GM18502 (cell line): ENCODE results near the gene SYNE3.
"Not testable (repeated sequence)": the region's sequence is repeated elsewhere in the genome, so short reads cannot be mapped to it uniquely, and the experiment has no call there.

Source experiments
- ATAC-seq: cut with Tn5 transposase; IDR thresholded peaks from one replicate; pipeline ENCODE4 v1.9.1; 2021; ENCODE audit warnings: mild to moderate bottlenecking; ENCODE audit not compliant: unreplicated experiment, poor library complexity

The SYNE3 gene

DNA sequence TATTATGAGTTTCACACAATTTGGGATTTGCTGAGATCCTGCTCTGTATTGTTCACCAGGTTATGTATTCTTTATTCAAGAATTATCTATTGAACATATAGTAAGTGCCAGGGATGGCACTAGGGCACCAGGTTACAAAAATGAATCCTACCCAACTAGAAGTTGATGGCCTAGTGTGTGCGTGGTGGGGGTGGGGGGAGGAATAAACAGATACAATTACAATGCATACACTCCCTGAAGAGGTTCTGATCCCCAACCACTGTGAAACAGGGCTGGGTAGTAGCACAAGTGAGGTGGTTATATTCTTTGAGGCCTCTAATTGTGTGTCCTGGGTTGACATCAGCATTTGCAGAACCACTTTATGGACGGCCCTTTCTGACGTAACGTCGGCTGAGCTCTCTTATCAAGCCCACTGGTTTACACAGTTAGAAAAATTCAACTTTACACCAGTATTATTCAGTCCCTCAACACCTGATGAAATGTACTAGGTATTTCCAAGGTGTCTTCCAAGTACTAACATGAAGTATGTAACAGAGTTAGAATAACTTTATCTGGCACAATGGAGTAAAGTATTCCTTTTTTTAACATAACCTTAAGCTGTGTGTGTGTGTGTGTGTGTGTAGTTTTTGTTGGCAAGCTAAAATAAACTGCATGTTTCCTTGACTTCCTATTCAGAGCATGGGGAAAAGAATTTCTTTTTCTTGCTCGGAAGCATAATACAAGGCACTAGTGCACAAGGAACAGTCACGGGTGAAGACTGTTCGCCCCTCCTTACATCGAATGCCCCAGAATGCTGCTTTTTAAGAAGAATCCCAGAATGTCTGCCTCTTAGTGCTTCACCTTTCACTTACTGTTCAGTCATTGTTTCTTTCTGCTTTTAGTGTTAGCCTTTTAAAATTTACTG, 10.3 kb upstream of the SYNE3 start:
- ATAC-seq = no peak

DNA sequence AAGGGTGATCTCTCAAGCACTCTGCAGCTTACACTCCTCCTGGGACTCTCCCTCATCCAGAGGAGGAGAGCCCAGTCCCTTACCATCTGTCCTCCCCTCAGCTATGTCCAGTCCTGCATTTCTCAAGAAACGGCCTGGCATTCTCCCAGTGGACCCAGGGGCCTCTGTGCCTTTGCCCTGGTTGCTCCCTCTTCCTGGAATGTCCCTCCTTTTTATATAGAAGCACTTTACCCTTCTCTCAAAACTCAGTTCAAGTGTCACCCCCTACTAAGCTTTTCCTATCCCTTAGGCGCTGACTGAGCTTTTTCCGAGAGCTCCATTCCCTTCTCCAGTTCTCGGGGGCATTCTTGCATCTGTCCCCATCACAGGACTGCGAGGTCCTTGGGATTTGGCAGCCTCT, 9.5 kb upstream of the SYNE3 start:
- no peak for ATAC-seq

DNA sequence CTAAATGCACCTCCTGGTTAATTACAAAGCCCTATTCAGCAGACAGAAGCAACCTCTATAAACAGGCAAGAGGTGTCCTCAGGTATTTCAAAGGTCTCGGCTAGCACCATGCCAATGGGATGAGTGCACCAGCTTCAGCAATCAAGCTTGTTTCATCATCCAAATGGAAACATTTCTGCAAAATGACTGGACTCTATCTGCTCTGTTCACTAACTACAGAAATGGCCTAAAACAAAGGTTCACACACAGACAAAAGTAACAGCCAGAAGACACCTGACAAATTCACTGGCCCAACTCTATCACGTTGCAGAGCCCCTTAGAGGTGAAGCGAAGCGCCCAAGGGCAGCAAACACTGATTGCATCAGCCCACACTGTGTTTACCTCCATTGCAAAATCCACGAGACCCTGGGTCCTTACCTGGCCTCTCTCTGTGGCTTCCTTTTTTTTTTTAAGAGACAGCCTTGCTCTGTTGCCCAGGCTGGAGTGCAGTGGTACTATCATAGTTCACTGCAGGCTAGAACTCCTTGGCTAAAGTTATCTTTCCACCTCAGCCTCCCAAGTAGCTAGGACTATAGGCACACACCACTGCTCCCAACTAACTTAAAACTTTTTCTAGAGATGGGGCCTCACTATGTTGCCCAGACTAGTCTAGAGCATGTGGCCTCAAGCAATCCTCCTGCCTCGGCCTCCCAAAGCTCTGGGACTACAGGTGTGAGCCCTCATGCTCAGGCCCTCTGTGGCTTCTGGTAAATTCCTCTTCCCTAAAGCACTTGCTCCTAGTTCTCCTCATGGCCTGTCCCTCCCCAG, 8.5 kb upstream of the SYNE3 start:
- ATAC-seq = no peak

DNA sequence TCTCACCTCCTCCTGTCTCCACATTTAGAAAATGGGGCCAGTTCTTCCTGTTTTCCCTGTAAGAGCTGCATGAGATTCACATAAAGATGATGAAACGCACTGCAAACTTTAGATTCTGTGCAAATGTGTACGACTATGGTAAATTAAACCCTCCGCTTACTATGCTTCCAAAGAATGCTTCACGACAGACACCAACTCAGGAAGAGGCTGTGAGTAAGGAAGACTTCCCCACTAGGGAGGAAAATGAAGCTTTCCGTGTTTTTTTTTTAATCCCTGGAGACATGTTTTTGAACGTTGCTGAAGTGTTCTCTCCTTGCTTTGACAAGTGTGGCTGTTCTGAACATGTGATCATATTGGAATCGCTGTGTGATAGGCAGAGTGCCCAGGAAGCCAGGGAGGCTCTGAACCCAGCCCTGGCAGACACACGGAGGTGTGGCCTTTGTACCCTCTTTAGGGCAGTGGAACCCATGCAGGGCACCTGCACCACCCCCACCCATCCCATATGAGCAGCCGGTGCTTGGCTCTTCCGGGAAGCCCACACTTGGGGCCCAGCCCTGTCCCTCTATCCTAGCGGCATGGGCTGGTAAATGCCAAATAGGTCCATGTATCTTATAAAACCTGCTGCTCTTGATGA, 7.5 kb upstream of the SYNE3 start:
- no peak for ATAC-seq

DNA sequence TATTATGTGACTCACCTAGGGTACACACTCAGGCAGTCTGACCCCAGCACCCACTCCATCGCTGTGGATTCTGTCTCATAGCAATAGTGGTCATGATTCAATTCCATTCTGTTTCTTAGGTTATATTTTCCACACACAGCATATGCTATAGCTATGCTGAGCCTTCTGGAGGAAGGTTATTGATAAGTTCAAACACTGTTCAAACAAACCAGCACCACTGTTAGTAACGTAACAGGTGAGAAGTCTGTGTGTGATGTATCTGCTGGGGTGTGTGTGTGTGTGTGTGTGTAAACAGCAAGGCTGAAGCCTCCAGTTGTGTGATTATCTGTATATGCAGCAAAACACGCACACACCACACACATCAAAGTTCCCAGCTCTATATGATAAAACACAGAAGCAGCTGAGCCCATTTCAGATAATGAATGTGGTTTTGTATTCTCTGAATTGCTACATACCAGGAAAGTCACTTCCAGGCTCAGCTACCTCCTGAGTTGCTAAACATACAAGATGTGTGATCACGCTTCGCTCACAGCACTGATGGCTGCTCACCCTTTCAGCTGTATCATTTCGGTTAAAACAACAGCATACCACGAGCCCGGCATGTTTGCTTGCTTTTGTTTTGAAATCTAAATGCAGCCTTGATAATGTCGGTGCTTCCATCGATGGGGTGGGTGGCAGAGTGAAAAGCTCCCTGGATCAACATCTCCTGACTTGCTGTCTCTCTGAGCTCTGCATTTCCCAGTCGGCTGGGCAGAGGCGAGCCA, 6.8 kb upstream of the SYNE3 start:
- no peak for ATAC-seq

DNA sequence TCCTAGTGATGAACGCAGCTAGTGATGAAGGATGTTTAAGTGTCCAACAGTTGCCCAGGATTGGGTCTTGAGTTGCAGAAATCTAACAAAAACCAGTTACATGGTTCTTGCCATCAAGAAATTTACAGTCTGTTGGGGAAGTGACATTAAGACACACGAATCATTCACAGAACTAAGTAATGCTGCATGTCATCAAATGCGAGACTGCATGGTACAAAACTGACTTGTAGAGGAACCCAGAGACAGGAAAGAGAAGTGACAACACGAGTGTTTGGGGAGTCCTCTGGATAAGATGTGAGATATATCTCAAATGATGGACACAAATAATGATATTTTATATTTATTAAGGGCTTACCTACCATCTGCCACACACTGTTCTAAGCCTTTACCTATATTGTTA, 6.1 kb upstream of the SYNE3 start:
- no peak for ATAC-seq

DNA sequence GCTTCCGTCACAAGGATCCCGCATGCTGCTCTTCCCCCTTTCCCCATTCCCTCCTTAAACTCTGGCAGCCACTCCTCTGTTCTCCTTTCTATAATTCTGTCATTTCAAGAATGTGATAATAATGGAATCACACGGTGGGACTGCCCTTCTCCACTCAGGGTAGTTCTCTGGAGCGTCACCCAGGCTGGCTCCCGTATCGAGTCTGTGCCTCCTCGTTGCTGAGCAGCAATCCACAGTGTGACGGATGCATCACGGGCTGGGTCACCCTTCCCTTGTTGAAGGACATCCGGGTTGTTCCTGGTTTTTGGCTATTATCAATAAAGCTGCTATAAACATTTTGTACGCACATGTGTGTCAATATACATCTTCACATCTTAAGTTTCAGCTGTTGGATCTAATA, 5.7 kb upstream of the SYNE3 start:
- ATAC-seq = no peak

DNA sequence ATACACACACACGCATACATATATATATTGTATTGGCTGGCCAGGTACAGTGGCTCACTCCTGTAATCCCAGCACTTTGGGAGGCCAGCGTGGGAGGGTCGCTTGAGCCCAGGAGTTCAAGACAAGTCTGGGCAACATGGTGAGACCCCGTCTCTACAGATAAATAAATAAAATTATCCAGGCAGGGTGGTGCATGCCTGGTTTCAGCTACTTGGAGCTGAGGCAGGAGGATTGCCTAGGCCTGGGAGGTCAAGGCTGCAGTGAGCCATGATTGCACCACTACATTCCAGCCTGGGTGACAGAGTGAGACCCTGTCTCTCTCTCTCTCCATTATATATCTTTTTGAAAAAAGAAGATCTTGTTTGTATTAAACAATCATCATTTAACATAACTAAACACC, 4.6 kb upstream of the SYNE3 start:
- ATAC-seq = no peak

DNA sequence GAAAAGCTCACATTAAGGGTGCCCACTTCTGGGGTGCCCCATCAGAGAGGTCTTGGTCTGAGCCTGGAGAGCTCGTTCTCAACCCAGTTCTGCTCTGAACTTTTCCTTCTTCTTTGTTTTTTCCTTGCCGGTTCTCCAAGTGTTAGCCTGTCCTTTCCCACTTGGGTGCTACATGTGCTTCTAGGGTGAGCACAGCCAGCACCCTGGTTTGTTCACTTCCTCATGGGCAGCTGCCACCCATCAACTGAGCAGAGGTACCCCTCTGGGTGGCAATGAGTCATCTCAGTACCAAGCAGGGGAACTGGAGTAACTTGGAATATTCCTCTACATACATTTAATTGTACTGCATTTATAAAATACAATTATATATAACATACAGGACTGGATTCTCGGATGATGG, 3.9 kb upstream of the SYNE3 start:
- ATAC-seq = no peak

DNA sequence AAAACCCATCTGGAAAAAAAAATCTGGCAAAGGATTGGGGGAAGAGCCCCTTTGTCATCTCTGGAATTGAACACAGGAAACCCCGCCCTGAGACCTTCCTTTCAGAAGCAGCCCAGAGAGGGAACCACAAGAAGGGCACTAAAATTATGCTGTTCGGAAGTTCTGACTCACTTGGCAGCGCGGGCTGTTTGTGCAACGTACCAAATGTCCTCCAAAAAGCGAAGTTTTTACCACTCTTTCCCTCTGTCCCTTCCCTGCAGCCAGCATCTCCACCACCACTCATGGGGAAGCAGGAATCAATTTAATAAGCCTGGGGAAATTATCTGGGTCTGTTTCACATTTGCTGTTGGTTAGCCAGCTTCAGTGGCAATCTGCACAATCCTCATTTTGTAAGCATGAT, 3.2 kb upstream of the SYNE3 start:
- no peak for ATAC-seq

DNA sequence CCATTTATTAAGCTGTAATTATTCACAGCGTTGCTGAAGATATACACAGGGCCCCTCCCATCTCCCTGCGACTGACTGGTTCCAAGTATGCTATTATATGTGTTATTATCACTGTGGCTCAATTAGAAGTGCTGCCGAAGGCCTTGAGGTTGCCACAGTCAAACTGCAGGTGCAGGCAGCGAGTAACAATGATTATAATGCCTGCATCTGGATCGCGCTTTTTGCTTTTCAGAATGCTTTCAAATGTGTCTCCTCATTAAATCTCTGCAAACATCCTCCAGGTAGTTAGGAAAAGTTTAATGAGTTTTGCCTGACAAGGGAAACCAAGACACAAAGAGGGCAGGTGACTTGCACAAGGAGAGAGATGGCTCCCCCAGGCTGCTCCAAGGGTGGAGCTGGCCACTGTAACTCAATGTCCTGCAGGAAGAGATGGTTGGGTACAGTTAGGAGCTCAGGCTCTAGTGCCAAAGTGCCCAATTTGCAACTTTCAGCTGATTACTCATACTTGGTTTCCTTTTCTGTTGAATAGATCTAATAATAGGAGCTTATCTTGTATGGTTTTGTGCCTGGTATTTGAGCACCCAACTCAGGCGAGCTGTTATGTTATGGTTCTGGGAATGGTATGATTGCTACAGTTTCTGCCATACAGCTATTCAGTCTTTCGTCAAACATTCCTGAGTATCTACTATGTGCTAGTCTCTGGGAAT, 1.7 kb upstream of the SYNE3 start:
- peak; percentile 21 for ATAC-seq

DNA sequence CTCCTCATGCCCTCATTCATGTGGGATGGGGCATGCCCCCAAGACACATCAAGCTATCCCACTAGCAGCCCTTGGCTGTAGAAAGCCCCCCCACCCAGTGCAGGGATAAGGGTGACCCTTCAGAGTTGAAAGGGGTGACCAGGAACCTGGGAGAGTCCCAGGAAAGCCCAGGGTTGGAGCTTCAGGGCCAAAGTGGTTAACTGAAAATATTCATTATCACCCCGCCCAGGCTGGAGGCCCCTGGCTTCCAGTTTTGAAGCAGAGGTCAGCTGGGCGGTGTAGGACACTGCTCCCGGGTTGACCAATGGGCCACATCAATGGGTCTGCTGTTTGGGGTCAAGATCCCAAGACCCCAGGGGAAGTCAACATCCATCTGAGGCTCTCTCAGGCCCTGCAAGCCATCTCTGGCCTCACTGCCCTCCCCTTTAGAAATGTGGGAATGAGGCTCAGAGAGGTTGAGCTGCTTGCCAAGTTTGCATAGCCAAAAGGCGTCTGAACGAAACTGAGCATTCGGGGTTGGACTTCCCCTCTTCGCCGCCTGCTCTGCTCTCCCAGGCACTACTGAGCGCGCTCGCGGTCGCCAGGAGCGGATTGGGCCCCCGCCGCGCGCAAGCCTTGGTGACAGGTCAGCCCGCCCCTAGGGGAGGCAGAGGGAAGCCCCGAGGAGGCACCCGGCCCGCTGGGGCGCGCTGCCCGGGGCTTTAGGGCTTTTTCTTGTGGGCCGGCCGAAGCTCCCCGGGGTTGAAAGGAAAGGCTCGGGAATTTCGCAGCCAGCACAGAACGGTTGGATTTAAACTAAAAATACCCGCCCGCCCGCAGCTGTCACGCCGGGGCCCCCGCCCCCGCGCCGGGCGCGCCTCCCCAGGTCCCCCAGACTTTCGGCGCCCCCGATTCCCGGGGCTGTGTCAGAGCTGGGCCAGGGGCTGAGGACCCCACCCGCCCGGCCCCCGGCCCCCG, 576 bp downstream of the SYNE3 start:
- ATAC-seq = peak; percentile 84

DNA sequence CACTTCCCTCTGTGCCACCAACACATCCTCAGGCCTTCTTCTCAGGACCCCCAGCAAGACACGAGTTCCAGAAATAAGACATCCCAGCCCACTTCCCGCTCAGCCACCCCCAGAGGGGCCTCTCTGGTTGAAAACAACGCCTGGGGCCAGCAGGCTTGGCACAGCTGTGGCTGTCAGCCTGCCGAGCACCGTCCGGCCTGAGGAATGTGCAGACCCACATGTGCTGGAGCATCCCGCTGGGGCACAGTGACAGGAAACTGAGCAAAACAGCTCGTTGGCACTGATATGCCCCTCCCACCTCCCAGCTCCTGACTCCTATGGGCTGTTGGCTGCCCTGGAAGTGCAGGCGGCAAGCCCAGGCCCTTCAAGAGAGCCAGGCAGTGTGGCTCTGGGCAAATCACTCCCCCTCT, 1.4 kb downstream of the SYNE3 start:
- ATAC-seq = no peak

DNA sequence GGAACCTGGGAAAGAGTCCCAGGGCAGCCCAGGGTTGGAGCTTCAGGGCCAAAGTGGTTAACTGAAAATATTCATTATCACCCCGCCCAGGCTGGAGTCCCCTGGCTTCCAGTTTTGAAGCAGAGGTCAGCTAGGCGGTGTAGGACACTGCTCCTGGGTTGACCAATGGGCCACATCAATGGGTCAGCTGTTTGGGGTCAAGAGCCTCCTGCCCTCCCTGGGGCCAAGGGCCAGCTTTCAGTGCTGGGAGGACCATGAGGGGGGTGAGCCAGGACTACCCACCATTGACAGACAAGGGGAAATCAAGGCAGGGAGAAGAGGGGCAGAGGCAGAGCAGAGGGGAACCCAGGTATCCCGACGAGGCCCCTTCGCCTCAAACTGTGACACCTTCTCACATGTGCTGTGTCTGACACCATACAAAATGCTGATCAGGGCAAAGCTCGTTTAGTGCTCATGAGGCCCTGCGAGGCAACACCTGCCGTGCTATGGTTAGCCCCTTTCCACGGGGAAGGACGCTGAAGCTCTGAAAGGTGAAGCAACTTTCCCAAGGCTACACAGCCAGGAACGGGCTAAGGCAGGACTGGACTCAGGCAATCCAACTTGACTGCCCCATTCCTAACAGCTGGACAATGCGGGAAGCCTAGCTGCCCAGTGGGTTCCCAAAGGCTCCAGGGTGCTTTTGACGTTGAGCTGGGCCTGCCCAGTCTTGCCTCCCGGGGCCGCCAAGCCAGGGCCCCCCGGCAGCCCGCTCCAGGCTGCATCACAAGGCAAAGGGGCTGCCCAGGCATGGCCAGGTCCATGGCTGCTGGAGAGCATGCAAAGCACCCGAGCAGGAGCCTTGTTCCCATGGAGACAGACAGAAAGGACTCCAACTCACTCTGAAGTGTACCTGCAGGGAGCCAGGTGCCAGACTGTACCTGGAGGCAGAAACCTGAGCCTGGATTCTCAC, 2.0 kb downstream of the SYNE3 start:
- ATAC-seq = no peak

DNA sequence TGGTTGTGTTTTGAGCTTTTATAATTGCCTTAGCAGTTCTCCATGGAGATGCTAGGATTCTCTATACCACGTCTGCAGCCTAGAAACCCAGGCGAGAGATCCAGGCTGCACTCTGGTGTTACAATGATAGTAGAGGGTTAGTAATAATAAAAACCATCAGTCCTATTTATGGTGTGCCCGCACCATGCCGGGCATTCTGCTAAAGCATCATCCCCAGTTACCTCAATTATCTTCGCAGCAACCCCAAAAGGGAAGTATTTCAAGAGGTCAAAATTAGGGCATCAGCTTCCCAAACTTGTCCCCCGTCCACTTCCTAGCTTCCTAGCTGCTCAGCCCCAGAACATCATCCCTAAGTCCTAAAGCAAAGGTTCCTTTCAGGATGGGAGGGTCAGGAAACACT, 3.2 kb downstream of the SYNE3 start:
- ATAC-seq = no peak

DNA sequence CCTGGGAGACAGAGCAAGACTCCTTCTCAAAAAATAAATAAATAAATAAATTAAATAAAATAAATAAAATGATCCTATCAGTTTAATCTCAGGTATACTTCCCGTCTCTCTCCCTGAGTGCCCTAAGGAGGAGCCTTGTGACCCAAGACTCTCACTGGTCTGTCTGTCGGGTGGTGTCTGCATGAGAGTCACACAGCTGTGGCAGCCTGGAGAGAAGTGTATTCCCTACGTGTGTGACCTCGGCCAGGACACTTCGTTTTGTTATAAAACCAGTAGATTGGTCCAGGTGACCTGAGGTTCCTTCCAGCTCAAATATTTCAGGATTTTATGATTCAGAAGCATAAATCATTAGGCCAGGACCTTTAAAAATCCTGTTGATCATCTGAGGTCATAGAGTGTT, 4.8 kb downstream of the SYNE3 start:
- no peak for ATAC-seq

DNA sequence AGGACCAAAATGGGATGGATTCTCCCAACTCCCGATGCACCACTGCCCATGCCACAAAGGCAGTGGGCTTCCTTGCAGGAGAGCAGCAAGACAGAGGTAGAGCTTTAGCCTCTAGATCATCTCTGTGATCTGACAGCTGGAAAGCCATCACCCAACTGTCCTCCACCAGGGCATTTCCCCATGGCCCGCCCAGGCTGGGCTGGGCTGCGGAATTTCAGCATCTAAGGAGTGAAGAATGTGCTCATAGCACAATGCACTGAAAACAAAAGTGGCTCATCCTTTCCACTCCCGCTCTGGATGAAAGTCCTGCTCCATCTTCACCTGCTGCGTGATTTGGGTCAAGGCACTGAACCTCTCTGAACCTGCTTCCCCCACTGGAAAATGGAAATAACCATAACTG, 5.6 kb downstream of the SYNE3 start:
- no peak for ATAC-seq

DNA sequence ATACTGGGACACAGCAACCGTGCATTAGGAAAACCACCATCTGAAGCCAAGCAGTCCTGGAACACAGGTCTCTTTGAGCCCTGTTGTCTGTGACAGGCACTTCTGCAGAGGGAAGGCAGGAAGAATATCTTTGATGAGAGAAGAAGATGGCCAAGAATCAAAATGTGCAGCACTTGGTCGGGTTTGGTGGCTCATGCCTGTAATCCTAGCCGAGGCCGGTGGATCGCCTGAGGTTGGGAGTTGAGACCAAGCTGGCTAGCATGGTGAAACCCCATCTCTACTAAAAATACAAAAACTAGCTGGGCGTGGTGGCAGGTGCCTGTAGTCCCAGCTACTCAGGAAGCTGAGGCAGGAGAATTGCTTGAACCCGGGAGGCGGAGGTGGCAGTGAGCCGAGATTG, 6.1 kb downstream of the SYNE3 start:
- not testable (repeated sequence) for ATAC-seq
